GM12865 (cell line): Measurements from ENCODE around the gene BSN.

Source experiments
- DNase-seq: peaks from one replicate; pipeline ENCODE4 v3.0.0; 2010; ENCODE audit warnings: low read depth
- H3K4me3 ChIP-seq: 2 replicates; pipeline ENCODE4 v1.5.1; 2011; ENCODE audit warnings: mild to moderate bottlenecking, low read depth, low read length, control low read depth
- CTCF ChIP-seq: IDR thresholded peaks from 2 replicates; pipeline ENCODE4 v1.5.1; 2011; ENCODE audit warnings: low read length, control low read depth, low read depth, inconsistent platforms; ENCODE audit not compliant: insufficient read depth; ENCODE audit errors: missing control alignments

BSN gene

GRCh38 chr3:49609314-49609713 is 55.0 kb downstream of the BSN start:
- DNase-seq, result no peak
- TF ChIP-seq CTCF, result no peak
- H3K4me3 ChIP-seq, result no peak overlapping the region

DNA sequence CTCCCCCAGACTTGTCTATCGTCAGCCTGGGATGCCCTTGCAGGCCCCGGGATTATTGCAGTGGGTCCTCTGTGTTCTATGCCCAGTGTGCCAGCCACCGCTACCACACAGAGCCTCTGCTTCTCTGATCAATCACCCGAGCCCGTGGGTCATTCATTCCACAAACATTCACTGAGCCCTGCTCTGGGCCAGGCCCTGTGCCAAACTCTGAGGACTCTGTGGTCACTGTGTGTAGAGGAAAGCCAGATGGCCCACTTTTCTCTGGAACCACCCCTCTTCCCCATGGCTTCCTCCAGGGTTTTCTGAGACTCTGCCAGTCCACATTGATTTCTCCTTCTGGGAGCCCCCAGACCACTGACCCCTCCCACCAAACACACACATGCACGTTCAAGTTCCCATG is 55.5 kb downstream of the BSN start:
- TF ChIP-seq CTCF, result no peak
- H3K4me3 ChIP-seq, result no peak overlapping the region

DNA sequence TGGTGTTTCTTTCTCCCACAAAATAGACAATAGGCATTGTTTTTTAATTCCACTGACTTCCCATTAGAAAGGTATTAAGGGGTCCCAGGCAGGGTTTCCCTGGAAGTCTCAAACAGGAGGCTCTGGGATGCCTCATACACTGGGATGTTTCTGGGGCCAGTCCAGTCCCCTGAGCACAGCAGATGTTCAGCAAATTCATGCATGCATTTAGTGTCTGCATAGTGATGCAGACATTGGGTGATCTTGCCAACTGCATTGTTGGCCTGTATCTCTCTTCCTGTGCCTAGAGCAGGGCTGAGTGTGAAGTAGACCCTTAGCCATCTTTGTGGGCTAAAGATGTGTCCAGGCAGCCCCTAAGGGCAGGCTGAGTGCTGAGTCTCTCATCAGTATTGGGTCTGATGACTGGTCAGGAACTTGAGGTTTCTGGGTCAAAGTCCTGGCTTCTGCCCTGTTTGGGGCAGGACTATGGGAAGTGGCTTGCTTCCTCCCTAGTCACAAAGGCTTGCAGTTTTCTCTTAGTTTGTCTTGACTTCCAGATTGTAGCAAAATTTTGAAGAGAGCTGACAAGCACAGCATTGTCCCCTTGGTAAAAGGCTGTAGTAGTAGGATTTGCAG is 56.5 kb downstream of the BSN start:
- no peak overlapping the region for H3K4me3 ChIP-seq
- no peak for DNase-seq
- no peak for TF ChIP-seq CTCF

More for the DNA sequence above, 55.5 kb downstream of the BSN start:
- DNase-seq, result no peak

DNA sequence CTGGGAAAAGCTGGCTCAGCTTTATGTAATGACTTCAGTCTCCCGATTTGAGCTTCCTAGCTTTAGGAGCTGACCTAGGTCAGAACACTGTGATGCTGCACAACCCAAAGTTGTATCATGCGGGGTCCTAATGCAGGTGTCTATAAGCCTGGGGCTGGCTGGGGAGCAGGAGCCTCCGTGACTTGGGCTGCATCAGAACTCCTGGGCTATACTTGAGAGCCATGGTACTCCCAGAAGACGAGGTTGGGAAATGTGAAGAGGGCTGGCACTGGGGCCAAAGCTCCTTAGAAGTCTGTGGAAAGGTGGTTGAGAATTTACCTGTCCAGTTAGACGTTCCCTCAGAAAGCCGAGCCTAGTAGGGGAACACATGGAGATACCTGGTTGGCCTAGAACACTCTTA is 57.0 kb downstream of the BSN start:
- TF ChIP-seq CTCF, result no peak
- DNase-seq, result no peak

DNA sequence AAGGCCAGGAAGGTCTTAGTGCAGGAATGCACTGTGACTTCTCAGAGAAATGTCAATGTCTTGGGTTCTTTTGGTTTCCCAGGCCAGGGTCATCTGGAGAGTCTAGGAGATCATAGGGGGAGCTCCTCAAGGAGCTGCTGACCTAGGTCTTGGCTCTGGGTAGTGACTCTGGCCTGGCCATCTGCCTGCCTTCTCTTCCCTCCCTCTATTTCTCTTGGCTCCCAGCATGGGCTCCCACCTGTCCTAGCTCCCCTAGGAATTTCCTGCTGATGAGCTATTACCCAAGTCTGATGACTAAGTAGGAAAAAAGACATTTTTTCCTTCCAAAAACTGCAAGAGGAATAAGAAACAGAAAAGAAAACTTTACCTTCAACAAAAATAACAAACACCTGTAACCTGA is 57.4 kb downstream of the BSN start:
- no peak for DNase-seq
- H3K4me3 ChIP-seq, result no peak overlapping the region
- TF ChIP-seq CTCF, result no peak

More for the DNA sequence above, 57.0 kb downstream of the BSN start:
- no peak overlapping the region for H3K4me3 ChIP-seq

DNA sequence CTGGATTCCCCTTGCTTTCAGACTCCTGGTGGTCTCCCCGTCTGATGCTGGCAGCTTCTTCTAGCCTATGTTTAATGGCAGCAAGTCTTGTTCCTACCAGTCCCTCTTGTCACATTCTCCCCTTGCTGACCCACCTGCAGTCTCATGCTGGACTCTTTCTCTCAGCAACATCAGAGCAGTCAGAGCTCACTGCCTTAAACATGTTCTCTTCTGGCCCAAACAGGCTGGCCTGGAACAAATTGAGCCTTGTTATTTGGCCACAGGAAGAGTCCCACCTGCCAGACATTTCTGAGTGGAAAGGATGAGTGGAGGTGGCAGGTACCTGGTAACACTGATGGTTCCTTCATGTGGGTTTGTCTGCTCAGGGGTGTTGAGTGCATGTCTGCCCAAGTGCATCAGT is 60.7 kb downstream of the BSN start:
- TF ChIP-seq CTCF, result no peak
- DNase-seq, result no peak
- H3K4me3 ChIP-seq, result no peak overlapping the region

GRCh38 chr3:49616061-49616460 is 61.8 kb downstream of the BSN start:
- no peak overlapping the region for H3K4me3 ChIP-seq
- no peak for DNase-seq
- no peak for TF ChIP-seq CTCF
